ENCODE results near the gene NOC4L. TPM values are rescaled to one million over a fixed set of nuclear protein-coding genes. Genes with fewer than 3 reads are reported as not detected.

The NOC4L gene
- total RNA-seq, 1 donor from 2014 or later = 39.3 TPM

DNA sequence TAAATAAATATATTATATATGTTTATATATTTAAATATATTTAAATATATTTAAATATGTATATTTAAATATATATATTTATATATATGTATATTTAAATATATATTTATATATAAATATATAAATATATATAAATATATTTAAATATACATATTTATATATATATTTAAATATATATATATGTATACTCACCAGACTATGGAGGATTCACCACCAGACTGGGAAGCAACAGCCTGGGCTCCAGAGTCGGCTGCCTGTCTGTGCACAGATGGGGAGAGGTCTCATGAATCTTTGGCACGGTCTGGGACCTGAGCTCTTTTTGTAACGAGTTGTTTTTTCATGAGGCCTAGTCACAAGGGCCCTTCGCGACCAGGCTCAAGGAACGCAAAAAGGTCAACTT lies 21.3 kb downstream of the NOC4L start:
- no peak for DNase-seq (ENCODE audit: low spot score)
- Mint-ChIP-seq H3K27me3 (ENCODE audit: low read depth) (no peaks in the 10 kb centered on the region), H3K4me1 (ENCODE audit: low read depth) (peaks cover 5% of the 10 kb centered on the region), H3K9me3 (peaks cover 5% of the 10 kb centered on the region), H3K4me3 (ENCODE audit: low read depth) (no peak overlapping the region), H3K36me3 (ENCODE audit: low read depth) (no peaks in the 10 kb centered on the region), H3K27ac (no peak overlapping the region)
- intact Hi-C loops (cut with micrococcal nuclease) = no loop called here

GRCh38 chr12:132166093-132166492 lies 21.8 kb downstream of the NOC4L start:
- no peak for DNase-seq (ENCODE audit: low spot score)
- no peaks in the 10 kb centered on the region for H3K27me3 Mint-ChIP-seq (ENCODE audit: low read depth)
- H3K4me3 Mint-ChIP-seq (ENCODE audit: low read depth) = no peak overlapping the region
- H3K27ac Mint-ChIP-seq = no peak overlapping the region
- peaks cover 5% of the 10 kb centered on the region for H3K4me1 Mint-ChIP-seq (ENCODE audit: low read depth)
- peaks cover 5% of the 10 kb centered on the region for H3K9me3 Mint-ChIP-seq
- H3K36me3 Mint-ChIP-seq (ENCODE audit: low read depth) = no peaks in the 10 kb centered on the region
- intact Hi-C loops (cut with micrococcal nuclease) = no loop called here

GRCh38 chr12:132166801-132167591 lies 22.7 kb downstream of the NOC4L start:
- no peak overlapping the region for H3K27ac Mint-ChIP-seq
- intact Hi-C loops (cut with micrococcal nuclease) = no loop called here
- H3K27me3 Mint-ChIP-seq (ENCODE audit: low read depth) = no peaks in the 10 kb centered on the region
- DNase-seq (ENCODE audit: low spot score) = no peak
- H3K36me3 Mint-ChIP-seq (ENCODE audit: low read depth) = no peaks in the 10 kb centered on the region
- peaks cover 5% of the 10 kb centered on the region for H3K4me1 Mint-ChIP-seq (ENCODE audit: low read depth)
- H3K4me3 Mint-ChIP-seq (ENCODE audit: low read depth) = no peak overlapping the region
- H3K9me3 Mint-ChIP-seq = peaks cover 5% of the 10 kb centered on the region

GRCh38 chr12:132167611-132168310 lies 23.5 kb downstream of the NOC4L start:
- Mint-ChIP-seq H3K4me1 (ENCODE audit: low read depth) (peaks cover 6% of the 10 kb centered on the region), H3K36me3 (ENCODE audit: low read depth) (no peaks in the 10 kb centered on the region), H3K27me3 (ENCODE audit: low read depth) (no peaks in the 10 kb centered on the region), H3K27ac (no peak overlapping the region), H3K4me3 (ENCODE audit: low read depth) (no peak overlapping the region), H3K9me3 (peaks cover 5% of the 10 kb centered on the region)
- DNase-seq (ENCODE audit: low spot score) = no peak
- intact Hi-C loops (cut with micrococcal nuclease) = no loop called here

GRCh38 chr12:132168311-132169031 lies 24.2 kb downstream of the NOC4L start:
- Mint-ChIP-seq H3K4me1 (ENCODE audit: low read depth) (peaks cover 11% of the 10 kb centered on the region), H3K27ac (no peak overlapping the region), H3K9me3 (peaks cover 5% of the 10 kb centered on the region), H3K27me3 (ENCODE audit: low read depth) (peaks cover 2% of the 10 kb centered on the region), H3K36me3 (ENCODE audit: low read depth) (no peaks in the 10 kb centered on the region), H3K4me3 (ENCODE audit: low read depth) (no peak overlapping the region)
- no peak for DNase-seq (ENCODE audit: low spot score)
- intact Hi-C loops (cut with micrococcal nuclease) = no loop called here

- no peak for DNase-seq (ENCODE audit: low spot score)
- no peak overlapping the region for H3K27ac Mint-ChIP-seq
- peaks cover 5% of the 10 kb centered on the region for H3K9me3 Mint-ChIP-seq
- no peak overlapping the region for H3K4me3 Mint-ChIP-seq (ENCODE audit: low read depth)
- intact Hi-C loops (cut with micrococcal nuclease) = no loop called here
- no peaks in the 10 kb centered on the region for H3K36me3 Mint-ChIP-seq (ENCODE audit: low read depth)
- H3K27me3 Mint-ChIP-seq (ENCODE audit: low read depth) = peaks cover 2% of the 10 kb centered on the region
- H3K4me1 Mint-ChIP-seq (ENCODE audit: low read depth) = peaks cover 11% of the 10 kb centered on the region
Observed at GRCh38 chr12:132169376-132169775, 25.1 kb downstream of the NOC4L start.

DNA sequence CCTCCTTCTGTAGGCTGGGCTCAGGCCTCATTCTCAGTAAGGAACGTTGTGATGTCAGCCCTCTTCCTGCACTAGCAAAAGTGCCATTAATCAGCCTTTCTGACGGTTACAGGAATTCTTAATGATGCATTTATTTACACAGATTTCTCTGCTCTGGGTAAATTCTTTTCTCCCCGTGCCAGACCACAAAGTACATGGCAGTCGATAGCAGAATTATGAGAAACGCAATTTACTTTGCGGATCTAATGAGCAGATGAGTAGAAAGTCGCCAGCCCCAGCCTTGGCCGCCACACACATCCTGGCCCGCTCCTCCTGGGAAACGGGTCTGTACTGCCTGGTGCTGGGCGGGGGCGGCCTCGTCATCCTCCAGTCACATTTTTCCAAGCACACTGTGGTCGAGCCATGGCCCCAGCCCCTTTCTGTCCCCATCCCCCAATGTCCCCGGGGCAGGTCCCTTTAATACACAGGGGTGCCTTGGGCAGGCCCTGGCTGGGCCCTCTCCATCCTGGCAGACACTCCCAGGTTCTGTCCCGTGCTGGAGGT lies 25.9 kb downstream of the NOC4L start:
- peaks cover 17% of the 10 kb centered on the region for H3K4me1 Mint-ChIP-seq (ENCODE audit: low read depth)
- H3K36me3 Mint-ChIP-seq (ENCODE audit: low read depth) = no peaks in the 10 kb centered on the region
- no peak overlapping the region for H3K4me3 Mint-ChIP-seq (ENCODE audit: low read depth)
- H3K9me3 Mint-ChIP-seq = peaks cover 5% of the 10 kb centered on the region
- no peak overlapping the region for H3K27ac Mint-ChIP-seq
- DNase-seq (ENCODE audit: low spot score) = no peak
- peaks cover 2% of the 10 kb centered on the region for H3K27me3 Mint-ChIP-seq (ENCODE audit: low read depth)
- intact Hi-C loops (cut with micrococcal nuclease) = no loop called here

DNA sequence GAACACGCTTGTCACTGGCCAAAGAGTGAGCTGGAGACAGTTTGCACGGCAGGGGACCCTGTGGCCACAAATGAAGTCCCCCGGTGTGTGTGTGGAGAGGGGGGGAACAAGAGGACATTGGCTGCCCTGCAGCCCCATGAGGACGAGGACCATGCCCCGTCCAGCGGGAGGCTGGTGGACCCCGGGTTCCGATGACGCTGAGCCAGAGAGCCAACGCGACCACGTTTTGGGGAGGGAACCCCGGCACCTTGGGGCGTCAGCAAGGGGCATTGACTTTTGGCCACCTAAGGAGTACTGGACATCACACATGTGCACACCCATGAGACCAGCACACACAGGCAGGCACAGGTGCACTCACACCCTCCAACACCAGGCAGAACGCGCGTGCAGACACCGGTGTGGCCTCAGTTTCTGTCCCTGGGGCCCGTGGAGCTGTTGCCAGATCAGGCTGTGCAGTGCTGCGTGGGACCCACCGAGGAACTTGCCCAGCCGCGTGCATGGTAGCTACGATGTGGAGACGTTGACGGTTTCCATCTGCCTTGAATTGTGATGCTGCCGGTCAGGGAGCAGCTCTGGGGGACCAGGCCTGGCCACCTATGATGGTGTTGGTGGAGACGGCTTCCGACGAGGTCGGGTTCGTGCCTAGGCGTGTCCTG lies 26.5 kb downstream of the NOC4L start:
- intact Hi-C loops (cut with micrococcal nuclease) = no loop called here
- Mint-ChIP-seq H3K27me3 (ENCODE audit: low read depth) (peaks cover 2% of the 10 kb centered on the region), H3K4me3 (ENCODE audit: low read depth) (no peak overlapping the region), H3K4me1 (ENCODE audit: low read depth) (peaks cover 17% of the 10 kb centered on the region), H3K36me3 (ENCODE audit: low read depth) (no peaks in the 10 kb centered on the region), H3K9me3 (peaks cover 5% of the 10 kb centered on the region), H3K27ac (no peak overlapping the region)
- no peak for DNase-seq (ENCODE audit: low spot score)

- H3K4me3 Mint-ChIP-seq (ENCODE audit: low read depth) = no peak overlapping the region
- no peak overlapping the region for H3K27ac Mint-ChIP-seq
- peaks cover 2% of the 10 kb centered on the region for H3K27me3 Mint-ChIP-seq (ENCODE audit: low read depth)
- intact Hi-C loops (cut with micrococcal nuclease) = no loop called here
- H3K36me3 Mint-ChIP-seq (ENCODE audit: low read depth) = no peaks in the 10 kb centered on the region
- no peak for DNase-seq (ENCODE audit: low spot score)
- peaks cover 17% of the 10 kb centered on the region for H3K4me1 Mint-ChIP-seq (ENCODE audit: low read depth)
- no peaks in the 10 kb centered on the region for H3K9me3 Mint-ChIP-seq
Observed at GRCh38 chr12:132171293-132171967, 27.2 kb downstream of the NOC4L start.

DNA sequence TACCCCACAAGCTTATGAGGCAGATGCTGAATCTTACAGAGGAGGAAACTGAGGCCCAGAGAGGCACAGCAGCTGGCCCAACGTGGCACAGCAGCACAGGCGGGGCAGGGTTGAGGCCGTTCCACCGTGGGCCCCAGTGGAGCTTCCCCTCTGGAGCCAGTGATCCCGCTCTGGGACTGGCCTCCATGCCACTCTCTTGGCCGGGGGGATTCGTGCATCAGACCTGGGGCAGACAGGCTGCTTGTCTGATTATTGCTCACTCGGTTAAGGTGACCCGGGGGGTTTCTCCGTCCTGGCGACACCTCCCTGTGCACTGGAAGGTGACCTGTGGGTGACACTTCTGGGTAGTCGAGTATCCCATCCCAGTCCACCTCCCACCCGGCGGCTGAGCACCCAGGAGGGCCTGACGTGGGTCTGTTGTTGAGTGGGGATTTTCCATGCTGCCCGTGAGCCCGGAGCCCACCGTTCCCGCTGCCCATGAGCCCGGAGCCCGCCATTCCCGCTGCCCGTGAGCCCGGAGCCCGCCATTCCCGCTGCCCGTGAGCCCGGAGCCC lies 27.8 kb downstream of the NOC4L start:
- H3K9me3 Mint-ChIP-seq = no peaks in the 10 kb centered on the region
- no peak overlapping the region for H3K27ac Mint-ChIP-seq
- peaks cover 17% of the 10 kb centered on the region for H3K4me1 Mint-ChIP-seq (ENCODE audit: low read depth)
- peaks cover 2% of the 10 kb centered on the region for H3K27me3 Mint-ChIP-seq (ENCODE audit: low read depth)
- no peaks in the 10 kb centered on the region for H3K36me3 Mint-ChIP-seq (ENCODE audit: low read depth)
- DNase-seq (ENCODE audit: low spot score) = no peak
- intact Hi-C loops (cut with micrococcal nuclease) = no loop called here
- H3K4me3 Mint-ChIP-seq (ENCODE audit: low read depth) = no peak overlapping the region

DNA sequence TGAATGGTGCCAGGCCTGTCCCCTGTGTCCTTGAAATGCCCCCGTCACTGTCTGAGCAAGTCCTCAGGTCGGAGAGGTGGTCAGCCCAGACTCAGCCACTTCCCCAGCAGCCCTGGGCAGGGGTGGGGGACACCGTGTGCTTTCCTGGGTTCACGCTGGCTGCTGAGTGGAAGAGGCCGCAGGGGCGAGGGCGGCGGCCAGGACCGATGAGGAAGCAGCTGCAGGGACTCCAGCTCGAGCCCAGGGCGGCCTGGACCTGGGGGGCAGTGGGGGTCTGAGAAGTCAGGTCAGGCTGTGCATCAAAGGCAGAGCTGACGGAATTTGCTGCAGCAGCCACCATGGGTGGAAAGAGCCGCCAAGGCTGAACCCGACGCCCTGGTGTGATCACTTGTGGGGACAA lies 28.4 kb downstream of the NOC4L start:
- H3K4me3 Mint-ChIP-seq (ENCODE audit: low read depth) = no peak overlapping the region
- no peaks in the 10 kb centered on the region for H3K9me3 Mint-ChIP-seq
- H3K4me1 Mint-ChIP-seq (ENCODE audit: low read depth) = peaks cover 17% of the 10 kb centered on the region
- peaks cover 2% of the 10 kb centered on the region for H3K27me3 Mint-ChIP-seq (ENCODE audit: low read depth)
- H3K36me3 Mint-ChIP-seq (ENCODE audit: low read depth) = no peaks in the 10 kb centered on the region
- DNase-seq (ENCODE audit: low spot score) = no peak
- H3K27ac Mint-ChIP-seq = no peak overlapping the region
- intact Hi-C loops (cut with micrococcal nuclease) = no loop called here
